ENCODE data around the gene SLC6A1.

Gene SLC6A1

GRCh38 chr3:10954740-10955139, 37.8 kb upstream of the SLC6A1 start:
- TF ChIP-seq TAF1 (IDR thresholded peaks at IDR 0.05; ENCODE audit: low read depth, low read length) = no peak
- TF ChIP-seq POU2F2 (IDR thresholded peaks at IDR 0.05; ENCODE audit: low read depth, low read length) = no peak
- TF ChIP-seq POLR2AphosphoS5 (IDR thresholded peaks at IDR 0.05; ENCODE audit: low read depth, low read length) = no peak
- no peak for TF ChIP-seq SPI1 (IDR thresholded peaks at IDR 0.05; ENCODE audit: low read depth, low read length)
- no peak for TF ChIP-seq POLR2A (IDR thresholded peaks at IDR 0.05; ENCODE audit: low read depth, low read length)
- TF ChIP-seq PAX5 (IDR thresholded peaks at IDR 0.05; ENCODE audit: insufficient read depth, low read length, severe bottlenecking) = no peak
- FAIRE-seq (no peak), DNase-seq (ENCODE audit: insufficient read length, low spot score) (no peak)

GRCh38 chr3:10955711-10956453, 36.7 kb upstream of the SLC6A1 start:
- DNase-seq (ENCODE audit: insufficient read length, low spot score) = no peak
- FAIRE-seq = no peak
- TF ChIP-seq PAX5 (IDR thresholded peaks at IDR 0.05; ENCODE audit: insufficient read depth, low read length, severe bottlenecking) (no peak), SPI1 (IDR thresholded peaks at IDR 0.05; ENCODE audit: low read depth, low read length) (no peak), POU2F2 (IDR thresholded peaks at IDR 0.05; ENCODE audit: low read depth, low read length) (no peak), TAF1 (IDR thresholded peaks at IDR 0.05; ENCODE audit: low read depth, low read length) (no peak), POLR2AphosphoS5 (IDR thresholded peaks at IDR 0.05; ENCODE audit: low read depth, low read length) (no peak), POLR2A (IDR thresholded peaks at IDR 0.05; ENCODE audit: low read depth, low read length) (no peak)

GRCh38 chr3:10956531-10956930, 36.0 kb upstream of the SLC6A1 start:
- no peak for TF ChIP-seq POLR2AphosphoS5 (IDR thresholded peaks at IDR 0.05; ENCODE audit: low read depth, low read length)
- no peak for DNase-seq (ENCODE audit: insufficient read length, low spot score)
- FAIRE-seq = no peak

GRCh38 chr3:10956986-10957385, 35.6 kb upstream of the SLC6A1 start:
- TF ChIP-seq POLR2AphosphoS5 (IDR thresholded peaks at IDR 0.05; ENCODE audit: low read depth, low read length) (no peak), TAF1 (IDR thresholded peaks at IDR 0.05; ENCODE audit: low read depth, low read length) (no peak), SPI1 (IDR thresholded peaks at IDR 0.05; ENCODE audit: low read depth, low read length) (no peak), PAX5 (IDR thresholded peaks at IDR 0.05; ENCODE audit: insufficient read depth, low read length, severe bottlenecking) (no peak), POLR2A (IDR thresholded peaks at IDR 0.05; ENCODE audit: low read depth, low read length) (no peak), POU2F2 (IDR thresholded peaks at IDR 0.05; ENCODE audit: low read depth, low read length) (no peak)
- DNase-seq (ENCODE audit: insufficient read length, low spot score) (no peak), FAIRE-seq (no peak)

- DNase-seq (ENCODE audit: insufficient read length, low spot score) = no peak
- no peak for FAIRE-seq
These were observed 34.4 kb upstream of the SLC6A1 start for GRCh38 chr3:10957976-10958749.

GRCh38 chr3:10960255-10960654, 32.3 kb upstream of the SLC6A1 start:
- DNase-seq (ENCODE audit: insufficient read length, low spot score) = no peak
- no peak for FAIRE-seq
- TF ChIP-seq POU2F2 (IDR thresholded peaks at IDR 0.05; ENCODE audit: low read depth, low read length) = no peak
- TF ChIP-seq TAF1 (IDR thresholded peaks at IDR 0.05; ENCODE audit: low read depth, low read length) = no peak
- TF ChIP-seq POLR2A (IDR thresholded peaks at IDR 0.05; ENCODE audit: low read depth, low read length) = no peak
- no peak for TF ChIP-seq POLR2AphosphoS5 (IDR thresholded peaks at IDR 0.05; ENCODE audit: low read depth, low read length)
- no peak for TF ChIP-seq SPI1 (IDR thresholded peaks at IDR 0.05; ENCODE audit: low read depth, low read length)
- no peak for TF ChIP-seq PAX5 (IDR thresholded peaks at IDR 0.05; ENCODE audit: insufficient read depth, low read length, severe bottlenecking)

More at GRCh38 chr3:10957976-10958749, 34.4 kb upstream of the SLC6A1 start:
- TF ChIP-seq POU2F2 (IDR thresholded peaks at IDR 0.05; ENCODE audit: low read depth, low read length) = no peak
- TF ChIP-seq POLR2AphosphoS5 (IDR thresholded peaks at IDR 0.05; ENCODE audit: low read depth, low read length) = no peak
- no peak for TF ChIP-seq POLR2A (IDR thresholded peaks at IDR 0.05; ENCODE audit: low read depth, low read length)
- no peak for TF ChIP-seq SPI1 (IDR thresholded peaks at IDR 0.05; ENCODE audit: low read depth, low read length)
- no peak for TF ChIP-seq TAF1 (IDR thresholded peaks at IDR 0.05; ENCODE audit: low read depth, low read length)
- TF ChIP-seq PAX5 (IDR thresholded peaks at IDR 0.05; ENCODE audit: insufficient read depth, low read length, severe bottlenecking) = no peak

- TF ChIP-seq PAX5 (IDR thresholded peaks at IDR 0.05; ENCODE audit: insufficient read depth, low read length, severe bottlenecking) (no peak), TAF1 (IDR thresholded peaks at IDR 0.05; ENCODE audit: low read depth, low read length) (no peak), POLR2AphosphoS5 (IDR thresholded peaks at IDR 0.05; ENCODE audit: low read depth, low read length) (no peak), SPI1 (IDR thresholded peaks at IDR 0.05; ENCODE audit: low read depth, low read length) (no peak), POU2F2 (IDR thresholded peaks at IDR 0.05; ENCODE audit: low read depth, low read length) (no peak), POLR2A (IDR thresholded peaks at IDR 0.05; ENCODE audit: low read depth, low read length) (no peak)
These were observed 30.6 kb upstream of the SLC6A1 start for GRCh38 chr3:10961921-10962320.

GRCh38 chr3:10962481-10963036, 30.0 kb upstream of the SLC6A1 start:
- DNase-seq (ENCODE audit: insufficient read length, low spot score) = no peak
- TF ChIP-seq POLR2AphosphoS5 (IDR thresholded peaks at IDR 0.05; ENCODE audit: low read depth, low read length) = no peak
- TF ChIP-seq TAF1 (IDR thresholded peaks at IDR 0.05; ENCODE audit: low read depth, low read length) = no peak
- TF ChIP-seq SPI1 (IDR thresholded peaks at IDR 0.05; ENCODE audit: low read depth, low read length) = no peak
- TF ChIP-seq POU2F2 (IDR thresholded peaks at IDR 0.05; ENCODE audit: low read depth, low read length) = no peak
- no peak for TF ChIP-seq POLR2A (IDR thresholded peaks at IDR 0.05; ENCODE audit: low read depth, low read length)
- no peak for TF ChIP-seq PAX5 (IDR thresholded peaks at IDR 0.05; ENCODE audit: insufficient read depth, low read length, severe bottlenecking)
- no peak for FAIRE-seq

More at GRCh38 chr3:10961921-10962320, 30.6 kb upstream of the SLC6A1 start:
- no peak for FAIRE-seq
- DNase-seq (ENCODE audit: insufficient read length, low spot score) = no peak

GRCh38 chr3:10964537-10965167, 27.9 kb upstream of the SLC6A1 start:
- no peak for DNase-seq (ENCODE audit: insufficient read length, low spot score)
- TF ChIP-seq SPI1 (IDR thresholded peaks at IDR 0.05; ENCODE audit: low read depth, low read length) (no peak), TAF1 (IDR thresholded peaks at IDR 0.05; ENCODE audit: low read depth, low read length) (no peak), PAX5 (IDR thresholded peaks at IDR 0.05; ENCODE audit: insufficient read depth, low read length, severe bottlenecking) (no peak), POU2F2 (IDR thresholded peaks at IDR 0.05; ENCODE audit: low read depth, low read length) (no peak), POLR2AphosphoS5 (IDR thresholded peaks at IDR 0.05; ENCODE audit: low read depth, low read length) (no peak), POLR2A (IDR thresholded peaks at IDR 0.05; ENCODE audit: low read depth, low read length) (no peak)
- FAIRE-seq = no peak
